Caco-2 (cell line): ENCODE measurements around the gene RB1. TPM values are rescaled to one million over a fixed set of nuclear protein-coding genes. Genes with fewer than 3 reads are reported as not detected.

Source experiments
- BruUV-seq: library from RNA; stranded (reverse); fragments of 400-500 nt; replicated peaks from 2 replicates; lab custom pipeline; 2021; lab: Mats Ljungman, UMichigan
- CTCF ChIA-PET: fragments of 300-600 bp; sonication (Branson Sonifier 250); formaldehyde crosslinking; loops from one replicate; lab custom pipeline; 2022; ENCODE audit warnings: antibody characterized with exemption; lab: Charles Lee
- POLR2A ChIA-PET: fragments of 300-600 bp; sonication (Branson Sonifier 250); formaldehyde crosslinking; loops from one replicate; lab custom pipeline; 2022; ENCODE audit warnings: antibody characterized with exemption; lab: Charles Lee
- DNase-seq, 2 experiments: peaks; one replicate each; pipeline versions ENCODE4 v3.0.0 to v3.0.0-alpha.2; 2020 to 2022
- H3K27me3 ChIP-seq: replicated peaks from 2 replicates; pipeline ENCODE4 v1.6.0; 2011; ENCODE audit warnings: low read length; ENCODE audit not compliant: control insufficient read depth, insufficient read depth
- H3K36me3 ChIP-seq: 2 replicates; pipeline ENCODE4 v1.5.1; 2011; ENCODE audit warnings: low read length; ENCODE audit not compliant: control insufficient read depth, insufficient read depth
- H3K4me1 ChIP-seq: fragments of 250-450 bp; sonication (Bioruptor Pico); 2 replicates; pipeline ENCODE4 v1.5.1; 2020; ENCODE audit warnings: mild to moderate bottlenecking
- H3K4me3 ChIP-seq: 2 replicates; pipeline ENCODE4 v1.5.1; 2011; ENCODE audit warnings: low read depth, mild to moderate bottlenecking, control low read depth, low read length
- H3K9me3 ChIP-seq: fragments of 250-450 bp; sonication (Bioruptor Pico); 2 replicates; pipeline ENCODE4 v1.5.1; 2020; ENCODE audit warnings: mild to moderate bottlenecking, moderate library complexity
- H3K27ac Mint-ChIP-seq: one replicate; pipeline ENCODE4 v1.8.0; 2022; ENCODE audit warnings: mixed read lengths; ENCODE audit not compliant: unreplicated experiment
- H3K27me3 Mint-ChIP-seq: one replicate; pipeline ENCODE4 v1.8.0; 2022; ENCODE audit warnings: mixed read lengths; ENCODE audit not compliant: insufficient read depth, unreplicated experiment
- H3K36me3 Mint-ChIP-seq: one replicate; pipeline ENCODE4 v1.8.0; 2022; ENCODE audit warnings: mild to moderate bottlenecking, mixed read lengths; ENCODE audit not compliant: insufficient read depth, unreplicated experiment
- H3K4me1 Mint-ChIP-seq: one replicate; pipeline ENCODE4 v1.8.0; 2022; ENCODE audit warnings: low read depth, mixed read lengths; ENCODE audit not compliant: unreplicated experiment
- H3K4me3 Mint-ChIP-seq: one replicate; pipeline ENCODE4 v1.8.0; 2022; ENCODE audit warnings: mild to moderate bottlenecking, moderate library complexity, mixed read lengths; ENCODE audit not compliant: unreplicated experiment
- H3K9me3 Mint-ChIP-seq: one replicate; pipeline ENCODE4 v1.8.0; 2022; ENCODE audit warnings: mixed read lengths; ENCODE audit not compliant: unreplicated experiment
- CTCF ChIP-seq, 2 experiments: fragments of 200-600 bp in 1 of 2; IDR thresholded peaks; 1 replicate in 1 of 2; 2 replicates in 1 of 2; pipeline versions ENCODE4 v1.5.1 to v1.8.0; 2011 to 2022; ENCODE audit warnings: antibody characterized with exemption in 1 of 2, control low read depth in 1 of 2, inconsistent platforms in 1 of 2, low read depth in 1 of 2, low read length in 1 of 2, mild to moderate bottlenecking in 1 of 2, moderate library complexity in 1 of 2; ENCODE audit not compliant: insufficient read depth in 1 of 2, severe bottlenecking in 1 of 2, unreplicated experiment in 1 of 2
- intact Hi-C: fragments of 100-400 bp; cut with micrococcal nuclease; formaldehyde crosslinking; loops from one replicate; pipeline ENCODE4 v1.10.0; 2022; ENCODE audit not compliant: unreplicated experiment
- total RNA-seq: library from RNA; stranded (reverse); gene quantifications from 2 replicates; pipeline ENCODE4 v1.2.3, GENCODE V29; 2022

The RB1 gene
- total RNA-seq, 1 experiment from 2014 or later, result 24.1 TPM

- Histone ChIP-seq H3K9me3 (no peaks in the 10 kb centered on the region), H3K36me3 (no peaks in the 10 kb centered on the region), H3K4me1 (peaks cover 6% of the 10 kb centered on the region; the same call in 1 of the 2 replicates), H3K27me3 (no peaks in the 10 kb centered on the region), H3K4me3 (no peak overlapping the region)
- Mint-ChIP-seq H3K27me3 (no peaks in the 10 kb centered on the region), H3K27ac (no peak overlapping the region), H3K9me3 (no peaks in the 10 kb centered on the region), H3K4me3 (no peak overlapping the region), H3K36me3 (no peaks in the 10 kb centered on the region), H3K4me1 (no peaks in the 10 kb centered on the region)
- ChIA-PET POLR2A (no interaction called here), CTCF (no interaction called here)
- intact Hi-C loops, result no loop called here
- no peak for DNase-seq
- no TSS peak for BruUV-seq
- no peak for TF ChIP-seq CTCF (IDR thresholded peaks at IDR 0.05; ENCODE audit: insufficient read depth in 1 of 2, low read depth in 1 of 2, low read length in 1 of 2, severe bottlenecking in 1 of 2, unreplicated experiment in 1 of 2)
Observed at GRCh38 chr13:48403913-48404312, 100.4 kb downstream of the RB1 start.

GRCh38 chr13:48404952-48405351 lies 101.4 kb downstream of the RB1 start:
- Mint-ChIP-seq H3K36me3 (no peaks in the 10 kb centered on the region), H3K27ac (no peak overlapping the region), H3K27me3 (no peaks in the 10 kb centered on the region), H3K4me1 (no peaks in the 10 kb centered on the region), H3K9me3 (no peaks in the 10 kb centered on the region), H3K4me3 (no peak overlapping the region)
- intact Hi-C loops, result no loop called here
- H3K4me1 ChIP-seq, result peaks cover 6% of the 10 kb centered on the region; the same call in 1 of the 2 replicates
- no peak overlapping the region for H3K4me3 ChIP-seq
- ChIA-PET POLR2A (no interaction called here), CTCF (no interaction called here)
- no peak for DNase-seq
- no TSS peak for BruUV-seq
- no peaks in the 10 kb centered on the region for H3K9me3 ChIP-seq
- H3K27me3 ChIP-seq, result no peaks in the 10 kb centered on the region
- TF ChIP-seq CTCF (IDR thresholded peaks at IDR 0.05; ENCODE audit: insufficient read depth in 1 of 2, low read depth in 1 of 2, low read length in 1 of 2, severe bottlenecking in 1 of 2, unreplicated experiment in 1 of 2), result no peak
- no peaks in the 10 kb centered on the region for H3K36me3 ChIP-seq

GRCh38 chr13:48405875-48406274 lies 102.3 kb downstream of the RB1 start:
- Histone ChIP-seq H3K36me3 (no peaks in the 10 kb centered on the region), H3K27me3 (no peaks in the 10 kb centered on the region), H3K9me3 (no peaks in the 10 kb centered on the region), H3K4me1 (0 out of 2 replicates have a peak, but pooled peaks cover 1% of the 10 kb centered on the region), H3K4me3 (no peak overlapping the region)
- no peaks in the 10 kb centered on the region for H3K4me1 Mint-ChIP-seq
- H3K27me3 Mint-ChIP-seq, result no peaks in the 10 kb centered on the region
- intact Hi-C loops, result no loop called here
- H3K4me3 Mint-ChIP-seq, result no peak overlapping the region
- DNase-seq, result no peak
- H3K27ac Mint-ChIP-seq, result no peak overlapping the region
- no TSS peak for BruUV-seq
- H3K9me3 Mint-ChIP-seq, result no peaks in the 10 kb centered on the region
- ChIA-PET CTCF (no interaction called here), POLR2A (no interaction called here)
- no peaks in the 10 kb centered on the region for H3K36me3 Mint-ChIP-seq
- no peak for TF ChIP-seq CTCF (IDR thresholded peaks at IDR 0.05; ENCODE audit: insufficient read depth in 1 of 2, low read depth in 1 of 2, low read length in 1 of 2, severe bottlenecking in 1 of 2, unreplicated experiment in 1 of 2)
